ENCODE measurements around the gene RPL37.
"Not testable (repeated sequence)": the region's sequence is repeated elsewhere in the genome, so short reads cannot be mapped to it uniquely, and the experiment has no call there.

Gene RPL37

GRCh38 chr5:40798801-40799210 is 36.2 kb downstream of the RPL37 start:
- Mint-ChIP-seq H3K9me3 (peaks cover 19% of the 10 kb centered on the region), H3K36me3 (ENCODE audit: low read depth) (peaks cover 25% of the 10 kb centered on the region), H3K4me3 (peak overlapping the region; percentile 87), H3K4me1 (peaks cover 38% of the 10 kb centered on the region), H3K27ac (peak overlapping the region; percentile 81), H3K27me3 (ENCODE audit: low read depth, poor library complexity) (peaks cover 3% of the 10 kb centered on the region)
- no peak for DNase-seq
- TF ChIP-seq CTCF (IDR thresholded peaks at IDR 0.05), result no peak

- H3K4me1 Mint-ChIP-seq, result peaks cover 38% of the 10 kb centered on the region
- peak; percentile 94 for DNase-seq
- peaks cover 3% of the 10 kb centered on the region for H3K27me3 Mint-ChIP-seq (ENCODE audit: low read depth, poor library complexity)
- H3K36me3 Mint-ChIP-seq (ENCODE audit: low read depth), result peaks cover 31% of the 10 kb centered on the region
- H3K9me3 Mint-ChIP-seq, result peaks cover 19% of the 10 kb centered on the region
- H3K4me3 Mint-ChIP-seq, result peak within 1 kb of the TSS; percentile 89
- peak within 1 kb of the TSS; percentile 97 for H3K27ac Mint-ChIP-seq
- peak; percentile 46 for TF ChIP-seq CTCF (IDR thresholded peaks at IDR 0.05)
These were observed 36.8 kb downstream of the RPL37 start, which contains the start of gene PRKAA1 for GRCh38 chr5:40798012-40798800. Gene PRKAA1 (minus strand): TSS chr5:40798374. CDS start chr5:40798189, 185 bp downstream.

- peak; percentile 80 for DNase-seq
- peaks cover 38% of the 10 kb centered on the region for H3K4me1 Mint-ChIP-seq
- H3K36me3 Mint-ChIP-seq (ENCODE audit: low read depth), result peaks cover 33% of the 10 kb centered on the region
- peak overlapping the region; percentile 97 for H3K27ac Mint-ChIP-seq
- TF ChIP-seq CTCF (IDR thresholded peaks at IDR 0.05), result no peak
- peaks cover 19% of the 10 kb centered on the region for H3K9me3 Mint-ChIP-seq
- no peaks in the 10 kb centered on the region for H3K27me3 Mint-ChIP-seq (ENCODE audit: low read depth, poor library complexity)
- peak overlapping the region; percentile 89 for H3K4me3 Mint-ChIP-seq
These were observed 37.6 kb downstream of the RPL37 start for GRCh38 chr5:40797273-40798011.

GRCh38 chr5:40796487-40796889 is 38.5 kb downstream of the RPL37 start:
- Mint-ChIP-seq H3K36me3 (ENCODE audit: low read depth) (peaks cover 28% of the 10 kb centered on the region), H3K9me3 (peaks cover 14% of the 10 kb centered on the region), H3K4me1 (peaks cover 33% of the 10 kb centered on the region), H3K27ac (no peak overlapping the region), H3K4me3 (peak overlapping the region; percentile 89), H3K27me3 (ENCODE audit: low read depth, poor library complexity) (no peaks in the 10 kb centered on the region)
- TF ChIP-seq CTCF (IDR thresholded peaks at IDR 0.05), result no peak
- DNase-seq, result no peak

- not testable (repeated sequence) for H3K27me3 Mint-ChIP-seq (ENCODE audit: low read depth, poor library complexity); DNase-seq; H3K27ac Mint-ChIP-seq
- Mint-ChIP-seq H3K4me3 (peak overlapping the region; percentile 38), H3K4me1 (peaks cover 32% of the 10 kb centered on the region), H3K9me3 (peaks cover 13% of the 10 kb centered on the region), H3K36me3 (ENCODE audit: low read depth) (peaks cover 37% of the 10 kb centered on the region)
These were observed 40.1 kb downstream of the RPL37 start for GRCh38 chr5:40794877-40795276.

- Mint-ChIP-seq H3K4me1 (peaks cover 28% of the 10 kb centered on the region), H3K36me3 (ENCODE audit: low read depth) (peaks cover 42% of the 10 kb centered on the region), H3K9me3 (peaks cover 11% of the 10 kb centered on the region)
- DNase-seq; H3K4me3 Mint-ChIP-seq; H3K27me3 Mint-ChIP-seq (ENCODE audit: low read depth, poor library complexity); H3K27ac Mint-ChIP-seq: not testable (repeated sequence)
These were observed 40.7 kb downstream of the RPL37 start for GRCh38 chr5:40794340-40794739.

GRCh38 chr5:40792691-40793090 is 42.3 kb downstream of the RPL37 start:
- not testable (repeated sequence) for DNase-seq; H3K4me3 Mint-ChIP-seq; H3K27ac Mint-ChIP-seq; H3K27me3 Mint-ChIP-seq (ENCODE audit: low read depth, poor library complexity)
- H3K4me1 Mint-ChIP-seq, result peaks cover 19% of the 10 kb centered on the region
- peaks cover 26% of the 10 kb centered on the region for H3K9me3 Mint-ChIP-seq
- H3K36me3 Mint-ChIP-seq (ENCODE audit: low read depth), result peaks cover 59% of the 10 kb centered on the region

Data from nephron progenitor cell (in vitro differentiated cells).